Measurements from ENCODE around the gene ZCCHC14. TPM values are rescaled to one million over a fixed set of nuclear protein-coding genes. Genes with fewer than 3 reads are reported as not detected.

The ZCCHC14 gene
- total RNA-seq, 2 experiments from 2014 or later, result 16.4 to 18.3 TPM

- no peak for ATAC-seq (ENCODE audit: poor library complexity)
- ChIA-PET POLR2A (interaction anchor here (3.0 kb wide), 1 partner anchor 25 kb away, joined by 18 read pairs; no protein-coding TSS in a partner anchor), CTCF (interaction anchor here (1.4 kb wide), 1 partner anchor 170 kb away, joined by 4 read pairs; no protein-coding TSS in a partner anchor)
- no peak overlapping the region for H3K4me3 ChIP-seq (ENCODE audit: low read length)
- no peaks in the 10 kb centered on the region for H3K36me3 Mint-ChIP-seq (ENCODE audit: low read depth)
- TF ChIP-seq CTCF (IDR thresholded peaks at IDR 0.05), result no peak
- intact Hi-C loops (cut with DNase I, micrococcal nuclease), result loop anchor here in 1 of 2 experiments (2.0 kb wide), 1 partner anchor 25 kb away; no protein-coding TSS in a partner anchor
- no peak overlapping the region for H3K27ac ChIP-seq (ENCODE audit: low read depth in 1 of 2, low read length in 2 of 2)
- H3K9me3 ChIP-seq (ENCODE audit: control insufficient read depth in 1 of 2, insufficient read depth in 1 of 2, low read length in 2 of 2), result no peaks in the 10 kb centered on the region
- H3K27me3 Mint-ChIP-seq, result no peaks in the 10 kb centered on the region
- H3K27ac Mint-ChIP-seq, result no peak overlapping the region
- H3K4me1 ChIP-seq (ENCODE audit: insufficient read depth, low read length), result peaks cover 42% of the 10 kb centered on the region
- H3K4me1 Mint-ChIP-seq (ENCODE audit: low read depth), result peaks cover 57% of the 10 kb centered on the region
- H3K27me3 ChIP-seq (ENCODE audit: control insufficient read depth in 1 of 2, insufficient read depth in 2 of 2, low read length in 2 of 2), result no peaks in the 10 kb centered on the region
- no peaks in the 10 kb centered on the region for H3K9me3 Mint-ChIP-seq
- H3K36me3 ChIP-seq (ENCODE audit: insufficient read depth, low read length), result no peaks in the 10 kb centered on the region
- H3K4me3 Mint-ChIP-seq, result no peak overlapping the region
- no peak for DNase-seq
These were observed 26.9 kb downstream of the ZCCHC14 start for GRCh38 chr16:87465879-87466278.

GRCh38 chr16:87465306-87465705 lies 27.5 kb downstream of the ZCCHC14 start:
- Mint-ChIP-seq H3K36me3 (ENCODE audit: low read depth) (peaks cover 1% of the 10 kb centered on the region), H3K27ac (peak overlapping the region; percentile 67), H3K9me3 (no peaks in the 10 kb centered on the region), H3K4me3 (peak overlapping the region; percentile 61), H3K27me3 (no peaks in the 10 kb centered on the region), H3K4me1 (ENCODE audit: low read depth) (peaks cover 51% of the 10 kb centered on the region)
- DNase-seq, result peak in 2 of 14 experiments; percentile 35 to 46
- ChIA-PET CTCF (interaction anchor here (1.4 kb wide), 1 partner anchor 170 kb away, joined by 4 read pairs; no protein-coding TSS in a partner anchor), POLR2A (interaction anchor here (3.0 kb wide), 1 partner anchor 25 kb away, joined by 18 read pairs; no protein-coding TSS in a partner anchor)
- ATAC-seq (ENCODE audit: poor library complexity), result no peak
- peak overlapping the region in 1 of 2 donors; percentile 25 for H3K27ac ChIP-seq (ENCODE audit: low read depth in 1 of 2, low read length in 2 of 2)
- intact Hi-C loops (cut with DNase I, micrococcal nuclease), result loop anchor here in 1 of 2 experiments (2.0 kb wide), 1 partner anchor 25 kb away; no protein-coding TSS in a partner anchor
- no peaks in the 10 kb centered on the region for H3K36me3 ChIP-seq (ENCODE audit: insufficient read depth, low read length)
- no peaks in the 10 kb centered on the region for H3K27me3 ChIP-seq (ENCODE audit: control insufficient read depth in 1 of 2, insufficient read depth in 2 of 2, low read length in 2 of 2)
- no peak for TF ChIP-seq CTCF (IDR thresholded peaks at IDR 0.05)
- no peaks in the 10 kb centered on the region for H3K9me3 ChIP-seq (ENCODE audit: control insufficient read depth in 1 of 2, insufficient read depth in 1 of 2, low read length in 2 of 2)
- H3K4me1 ChIP-seq (ENCODE audit: insufficient read depth, low read length), result peaks cover 42% of the 10 kb centered on the region
- no peak overlapping the region for H3K4me3 ChIP-seq (ENCODE audit: low read length)

- intact Hi-C loops (cut with DNase I, micrococcal nuclease), result loop anchor here (2.0 to 5.0 kb wide), 2 partner anchors 26 to 173 kb away; no protein-coding TSS in a partner anchor
- ChIA-PET CTCF (interaction anchor here (1.4 kb wide), 1 partner anchor 171 kb away, joined by 4 read pairs; no protein-coding TSS in a partner anchor), POLR2A (interaction anchor here (0.9 to 3.0 kb wide), 3 partner anchors 26 to 81 kb away, joined by 3 to 18 read pairs (median 5); partner anchors contain the start of genes FBXO31 and ZCCHC14)
- Histone ChIP-seq H3K4me1 (ENCODE audit: insufficient read depth, low read length) (peaks cover 42% of the 10 kb centered on the region), H3K27me3 (ENCODE audit: control insufficient read depth in 1 of 2, insufficient read depth in 2 of 2, low read length in 2 of 2) (no peaks in the 10 kb centered on the region), H3K36me3 (ENCODE audit: insufficient read depth, low read length) (no peaks in the 10 kb centered on the region), H3K9me3 (ENCODE audit: control insufficient read depth in 1 of 2, insufficient read depth in 1 of 2, low read length in 2 of 2) (no peaks in the 10 kb centered on the region), H3K4me3 (ENCODE audit: low read length) (no peak overlapping the region), H3K27ac (ENCODE audit: low read depth in 1 of 2, low read length in 2 of 2) (peak overlapping the region; percentile 4 to 25)
- no peaks in the 10 kb centered on the region for H3K27me3 Mint-ChIP-seq
- H3K27ac Mint-ChIP-seq, result peak overlapping the region; percentile 67
- ATAC-seq (ENCODE audit: poor library complexity), result peak; percentile 63
- no peak for TF ChIP-seq CTCF (IDR thresholded peaks at IDR 0.05)
- H3K4me1 Mint-ChIP-seq (ENCODE audit: low read depth), result peaks cover 50% of the 10 kb centered on the region
- peak in 8 of 14 experiments; percentile 7 to 72 (median 26) for DNase-seq
- peaks cover 6% of the 10 kb centered on the region for H3K36me3 Mint-ChIP-seq (ENCODE audit: low read depth)
- no peaks in the 10 kb centered on the region for H3K9me3 Mint-ChIP-seq
- H3K4me3 Mint-ChIP-seq, result peak overlapping the region; percentile 61
These were observed 28.0 kb downstream of the ZCCHC14 start for GRCh38 chr16:87464691-87465300.

All from CD4-positive, alpha-beta T cell (primary cell).